GM23338 (cell line): ENCODE measurements around the gene PAMR1.

Experiments
- CTCF ChIP-seq, 2 experiments: fragments of 200-600 bp in 1 of 2; sonication (generic) in 1 of 2; conservative IDR thresholded peaks; 2 replicates each; pipeline versions ENCODE4 v1.5.1 to v1.6.1; 2016 to 2017; ENCODE audit warnings: antibody characterized with exemption in 2 of 2, low read depth in 2 of 2, mild to moderate bottlenecking in 2 of 2, moderate library complexity in 1 of 2
- POLR2AphosphoS5 ChIP-seq: IDR thresholded peaks from 2 replicates; pipeline ENCODE4 v1.6.1; 2016; ENCODE audit warnings: antibody characterized with exemption, low read depth

- no peak for TF ChIP-seq CTCF (conservative IDR thresholded peaks at IDR 0.05; ENCODE audit: low read depth in 2 of 2)
- no peak for TF ChIP-seq POLR2AphosphoS5
Observed at GRCh38 chr11:35501776-35502175, 23.6 kb downstream of the PAMR1 start.
